GM23338 (cell line): ENCODE results near the gene TGOLN2. TPM values are rescaled to one million over a fixed set of nuclear protein-coding genes. Genes with fewer than 3 reads are reported as not detected.

ENCODE experiments used
- ATAC-seq: fragments of 200-7000 bp; cut with Tn5 transposase; 3 replicates; pipeline ENCODE4 v1.9.1; 2020
- DNase-seq: peaks from one replicate; pipeline ENCODE4 v3.0.0-alpha.2; 2015; ENCODE audit warnings: low spot score
- H2AFZ ChIP-seq: fragments of 200-600 bp; sonication (generic); 2 replicates; pipeline ENCODE4 v1.8.0; 2016; ENCODE audit warnings: antibody characterized with exemption, mild to moderate bottlenecking, moderate library complexity
- H3F3A ChIP-seq: fragments of 200-600 bp; sonication (generic); replicated peaks from 2 replicates; pipeline ENCODE4 v1.8.0; 2017; ENCODE audit warnings: antibody characterized with exemption, mixed run types, low read depth
- H3K27ac ChIP-seq: fragments of 200-600 bp; sonication (generic); 2 replicates; pipeline ENCODE4 v1.6.1; 2016; ENCODE audit warnings: low read depth
- H3K27me3 ChIP-seq: fragments of 200-600 bp; sonication (generic); 2 replicates; pipeline ENCODE4 v1.8.0; 2016; ENCODE audit warnings: mild to moderate bottlenecking, mixed run types, moderate library complexity; ENCODE audit not compliant: insufficient read depth
- H3K36me3 ChIP-seq: fragments of 200-600 bp; sonication (generic); 2 replicates; pipeline ENCODE4 v1.8.0; 2016; ENCODE audit warnings: mild to moderate bottlenecking; ENCODE audit not compliant: insufficient read depth
- H3K4me1 ChIP-seq: fragments of 200-600 bp; sonication (generic); 2 replicates; pipeline ENCODE4 v1.8.0; 2016; ENCODE audit warnings: mild to moderate bottlenecking, moderate library complexity; ENCODE audit not compliant: insufficient read depth
- H3K4me2 ChIP-seq: fragments of 200-600 bp; sonication (generic); 2 replicates; pipeline ENCODE4 v1.7.1; 2017; ENCODE audit warnings: mixed run types
- H3K4me3 ChIP-seq: fragments of 200-600 bp; sonication (generic); 2 replicates; pipeline ENCODE4 v1.6.1; 2016; ENCODE audit warnings: mixed run types
- H3K79me2 ChIP-seq: fragments of 200-600 bp; sonication (generic); replicated peaks from 2 replicates; pipeline ENCODE4 v1.8.0; 2017; ENCODE audit warnings: mild to moderate bottlenecking; ENCODE audit not compliant: insufficient read depth
- H3K9me2 ChIP-seq: fragments of 200-600 bp; sonication (generic); 2 replicates; pipeline ENCODE4 v1.8.0; 2017; ENCODE audit not compliant: insufficient read depth
- H4K20me1 ChIP-seq: fragments of 200-600 bp; sonication (generic); replicated peaks from 2 replicates; pipeline ENCODE4 v1.8.0; 2017; ENCODE audit warnings: mild to moderate bottlenecking; ENCODE audit not compliant: insufficient read depth
- H3K27ac Mint-ChIP-seq: 2 replicates; pipeline ENCODE4 v1.8.0; 2020; ENCODE audit warnings: inconsistent platforms, mild to moderate bottlenecking, moderate library complexity, mixed read lengths
- H3K27me3 Mint-ChIP-seq: 3 replicates; pipeline ENCODE4 v1.8.0; 2022; ENCODE audit warnings: low read depth, mild to moderate bottlenecking, moderate library complexity, mixed read lengths, inconsistent platforms; ENCODE audit not compliant: insufficient read depth, poor library complexity
- H3K36me3 Mint-ChIP-seq: 3 replicates; pipeline ENCODE4 v1.8.0; 2021; ENCODE audit warnings: low read depth, mild to moderate bottlenecking, inconsistent platforms, moderate library complexity, mixed read lengths
- H3K4me1 Mint-ChIP-seq: 3 replicates; pipeline ENCODE4 v1.8.0; 2020; ENCODE audit warnings: mild to moderate bottlenecking, inconsistent platforms, mixed read lengths
- H3K4me3 Mint-ChIP-seq: 3 replicates; pipeline ENCODE4 v1.8.0; 2021; ENCODE audit warnings: moderate library complexity, mild to moderate bottlenecking, inconsistent platforms, mixed read lengths
- H3K9me3 Mint-ChIP-seq: 3 replicates; pipeline ENCODE4 v1.8.0; 2020; ENCODE audit warnings: moderate library complexity, mild to moderate bottlenecking, inconsistent platforms, mixed read lengths
- CREB1 ChIP-seq: fragments of 250-450 bp; sonication (Bioruptor Pico); IDR thresholded peaks from 2 replicates; pipeline ENCODE4 v1.5.0; 2020; ENCODE audit warnings: low read depth, mild to moderate bottlenecking, moderate library complexity
- CTCF ChIP-seq, 2 experiments: fragments of 200-600 bp in 1 of 2; sonication (generic) in 1 of 2; conservative IDR thresholded peaks; 2 replicates each; pipeline versions ENCODE4 v1.5.1 to v1.6.1; 2016 to 2017; ENCODE audit warnings: antibody characterized with exemption in 2 of 2, low read depth in 2 of 2, mild to moderate bottlenecking in 2 of 2, moderate library complexity in 1 of 2
- ETS1 ChIP-seq: IDR thresholded peaks from 2 replicates; pipeline ENCODE4 v1.6.1; 2016; ENCODE audit warnings: antibody characterized with exemption
- EZH2 ChIP-seq: fragments of 200-600 bp; sonication (generic); IDR thresholded peaks from one replicate; pipeline ENCODE4 v1.8.0; 2017; ENCODE audit warnings: antibody characterized with exemption, mild to moderate bottlenecking, low read depth; ENCODE audit not compliant: unreplicated experiment
- EZH2phosphoT487 ChIP-seq: fragments of 200-600 bp; sonication (generic); IDR thresholded peaks from one replicate; pipeline ENCODE4 v1.8.1; 2018; ENCODE audit warnings: antibody characterized with exemption; ENCODE audit not compliant: unreplicated experiment
- POLR2AphosphoS5 ChIP-seq: IDR thresholded peaks from 2 replicates; pipeline ENCODE4 v1.6.1; 2016; ENCODE audit warnings: antibody characterized with exemption, low read depth
- ZNF114 ChIP-seq: fragments of 250-450 bp; sonication (Bioruptor Pico); IDR thresholded peaks from 2 replicates; pipeline ENCODE4 v1.5.0; 2020; ENCODE audit warnings: mild to moderate bottlenecking, moderate library complexity
- ZNF331 ChIP-seq: fragments of 250-450 bp; sonication (Bioruptor Pico); IDR thresholded peaks from 2 replicates; pipeline ENCODE4 v1.5.0; 2020; ENCODE audit warnings: low read depth, mild to moderate bottlenecking, moderate library complexity
- ZNF462 ChIP-seq: fragments of 250-450 bp; sonication (Bioruptor Pico); IDR thresholded peaks from 2 replicates; pipeline ENCODE4 v1.5.0; 2020; ENCODE audit warnings: mild to moderate bottlenecking, moderate library complexity
- polyA plus RNA-seq: library from polyadenylated mRNA; unstranded; fragments of >200 nt; fragmentation: Nextera tagmentation; extraction: Ambion mirVana; gene quantifications from 2 replicates; pipeline ENCODE4 v1.2.1, GENCODE V29; 2016
- total RNA-seq: library from RNA; depleted of rRNA; stranded (reverse); fragments of >200 nt; shearing (Covaris generic); gene quantifications from 2 replicates; pipeline ENCODE4 v1.2.3, GENCODE V29; 2014

TGOLN2 gene
- total and polyA plus RNA-seq, 2 experiments from 2014 or later: 20.8 to 48.3 TPM

- TF ChIP-seq CTCF (conservative IDR thresholded peaks at IDR 0.05; ENCODE audit: low read depth in 2 of 2): no peak
- TF ChIP-seq CREB1: no peak
- TF ChIP-seq EZH2phosphoT487: no peak
- no peak for TF ChIP-seq ZNF114 (CRISPR knock-in tag)
- no peak for TF ChIP-seq ZNF462 (CRISPR knock-in tag)
- TF ChIP-seq POLR2AphosphoS5: no peak
- TF ChIP-seq ZNF331 (CRISPR knock-in tag): no peak
These were observed 12.9 kb downstream of the TGOLN2 start (continued) for GRCh38 chr2:85314884-85315242.

- Histone ChIP-seq H3K9me2 (no peaks in the 10 kb centered on the region), H3K4me1 (peaks cover 21% of the 10 kb centered on the region), H3K4me3 (no peak overlapping the region), H3K36me3 (no peaks in the 10 kb centered on the region), H3K27me3 (no peaks in the 10 kb centered on the region), H3K79me2 (no peaks in the 10 kb centered on the region), H2AFZ (no peak overlapping the region), H3K27ac (no peak overlapping the region), H3K4me2 (no peak overlapping the region), H3F3A (no peaks in the 10 kb centered on the region; the same call in none of the 2 replicates), H4K20me1 (peaks cover 2% of the 10 kb centered on the region; the same call in 1 of the 2 replicates)
- DNase-seq (no peak), ATAC-seq (no peak)
- peaks cover 16% of the 10 kb centered on the region for H3K27me3 Mint-ChIP-seq
- H3K36me3 Mint-ChIP-seq: peaks cover 40% of the 10 kb centered on the region
- H3K9me3 Mint-ChIP-seq: no peaks in the 10 kb centered on the region
- H3K4me3 Mint-ChIP-seq: no peak overlapping the region
- no peak overlapping the region for H3K27ac Mint-ChIP-seq
- H3K4me1 Mint-ChIP-seq: peaks cover 21% of the 10 kb centered on the region
- TF ChIP-seq ZNF114 (CRISPR knock-in tag): no peak
- TF ChIP-seq EZH2: no peak
- no peak for TF ChIP-seq CREB1
- TF ChIP-seq ETS1: no peak
These were observed 15.4 kb downstream of the TGOLN2 start for GRCh38 chr2:85312404-85312803.
